HG02798 (cell line): ENCODE results near the gene EBF4.
"Not testable (repeated sequence)": the region's sequence is repeated elsewhere in the genome, so short reads cannot be mapped to it uniquely, and the experiment has no call there.

Source experiments
- ATAC-seq: cut with Tn5 transposase; IDR thresholded peaks from one replicate; pipeline ENCODE4 v1.9.1; 2021; ENCODE audit warnings: mild to moderate bottlenecking; ENCODE audit not compliant: unreplicated experiment, poor library complexity

The EBF4 gene

GRCh38 chr20:2806351-2806701 is 113.7 kb downstream of the EBF4 start:
- no peak for ATAC-seq

- ATAC-seq = no peak
Observed at GRCh38 chr20:2807019-2807418, 114.4 kb downstream of the EBF4 start.

DNA sequence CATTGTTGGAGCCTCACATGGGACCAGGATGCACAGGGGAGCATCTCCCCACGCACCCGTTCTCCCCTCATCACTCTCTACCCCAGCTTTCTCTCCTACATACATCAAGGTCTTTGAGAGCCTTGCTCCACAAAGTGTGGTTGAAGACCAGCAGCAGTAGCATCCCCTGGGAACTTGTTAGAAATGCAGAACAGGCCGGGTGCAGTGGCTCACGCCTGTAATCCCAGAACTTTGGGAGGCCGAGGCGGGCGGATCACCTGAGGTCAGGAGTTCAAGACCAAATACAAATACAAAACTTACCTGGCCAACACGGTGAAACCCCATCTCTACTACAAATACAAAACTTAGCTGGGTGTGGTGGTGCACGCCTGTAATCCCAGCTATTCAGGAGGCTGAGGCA is 115.3 kb downstream of the EBF4 start:
- ATAC-seq = not testable (repeated sequence)

- no peak for ATAC-seq
Observed at GRCh38 chr20:2809690-2810089, 117.1 kb downstream of the EBF4 start.
